Left lung (tissue), 10 donors: ENCODE data around the gene MTG2. TPM values are rescaled to one million over a fixed set of nuclear protein-coding genes. Genes with fewer than 3 reads are reported as not detected.

Experiments
- ATAC-seq: fragments of 200-7000 bp; cut with Tn5 transposase; one replicate; pipeline ENCODE4 v1.9.1; 2020; ENCODE audit warnings: moderate library complexity
- DNase-seq, 4 donors: peaks; one replicate each; pipeline ENCODE4 v3.0.0-alpha.2; 2013 to 2020
- H3K27ac ChIP-seq, 2 donors: fragments of 200-600 bp; sonication (generic) in 1 of 2; one replicate each; pipeline versions ENCODE4 v1.5.0 to v1.8.0; 2020 to 2021
- H3K27me3 ChIP-seq, 2 donors: fragments of 200-600 bp; sonication (generic) in 1 of 2; one replicate each; pipeline versions ENCODE4 v1.5.0 to v1.8.0; 2020 to 2021
- H3K36me3 ChIP-seq, 2 donors: fragments of 200-600 bp; sonication (generic) in 1 of 2; one replicate each; pipeline versions ENCODE4 v1.5.0 to v1.8.0; 2020 to 2021
- H3K4me1 ChIP-seq, 2 donors: fragments of 200-600 bp; one replicate each; pipeline ENCODE4 v1.8.0; 2021
- H3K4me3 ChIP-seq, 2 donors: fragments of 200-600 bp; sonication (generic) in 1 of 2; one replicate each; pipeline versions ENCODE4 v1.5.0 to v1.8.0; 2020 to 2021; ENCODE audit warnings: mild to moderate bottlenecking in 1 of 2
- H3K9me3 ChIP-seq, 2 donors: fragments of 200-600 bp; sonication (generic) in 1 of 2; one replicate each; pipeline versions ENCODE4 v1.5.0 to v1.8.0; 2020 to 2021
- CTCF ChIP-seq, 2 donors: fragments of 200-600 bp; sonication (generic) in 1 of 2; IDR thresholded peaks; one replicate each; pipeline versions ENCODE4 v1.5.0 to v1.8.0; 2021; ENCODE audit warnings: antibody characterized with exemption in 2 of 2
- intact Hi-C, 2 donors: fragments of 100-400 bp; cut with DNase I; formaldehyde crosslinking; loops; one replicate each; pipeline versions ENCODE4 v1.11.2 to v1.14.2; 2022
- polyA plus RNA-seq, 6 donors: library from polyadenylated mRNA; unstranded; fragments of 120-200 nt; gene quantifications; one replicate each; pipeline ENCODE4 v1.2.1, GENCODE V29; 2013; ENCODE audit not compliant: insufficient read length in 6 of 6
- total RNA-seq, 2 donors: library from RNA; stranded (reverse); fragmentation: NEBNext Ultra II Directional; extraction: Animal tissue kit (Norgen Biotek cat#: 25700); gene quantifications; one replicate each; pipeline ENCODE4 v1.2.1, GENCODE V29; 2021
- donor health status: DM: no; HTN: yes; CAD: no.
- donor health status: DM: no; HTN: no; CAD: no.

MTG2 gene
- total and polyA plus RNA-seq, 8 donors: 25.5 to 34.6 (median 31.2) TPM

DNA sequence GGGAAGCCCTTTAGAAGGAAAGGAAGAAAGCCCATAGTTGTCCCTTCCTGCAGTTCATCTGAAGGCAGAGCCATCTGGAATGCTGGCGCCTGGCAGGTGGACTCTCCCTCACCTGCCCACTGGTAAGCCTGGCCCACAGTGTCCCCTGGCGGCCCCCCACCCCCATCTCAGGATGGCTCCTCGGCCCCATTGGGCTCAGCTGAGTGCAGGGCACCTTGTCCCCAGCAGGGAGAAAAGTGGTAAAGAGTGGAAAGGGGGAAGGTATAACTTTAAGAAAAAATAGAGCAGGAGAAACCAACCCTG, 26.6 kb upstream of the MTG2 start:
- H3K27me3 ChIP-seq: no peaks in the 10 kb centered on the region
- peaks cover 0 to 42% of the 10 kb centered on the region in 2 donors for H3K36me3 ChIP-seq
- H3K4me3 ChIP-seq: no peak overlapping the region
- no peak overlapping the region for H3K27ac ChIP-seq
- TF ChIP-seq CTCF (IDR thresholded peaks at IDR 0.05): no peak
- DNase-seq (peak in 1 of 4 donors; percentile 68), ATAC-seq (no peak)
- H3K9me3 ChIP-seq: peaks cover 0 to 4% of the 10 kb centered on the region in 2 donors
- intact Hi-C loops: no loop called here
- H3K4me1 ChIP-seq: peaks cover 0 to 12% of the 10 kb centered on the region in 2 donors

DNA sequence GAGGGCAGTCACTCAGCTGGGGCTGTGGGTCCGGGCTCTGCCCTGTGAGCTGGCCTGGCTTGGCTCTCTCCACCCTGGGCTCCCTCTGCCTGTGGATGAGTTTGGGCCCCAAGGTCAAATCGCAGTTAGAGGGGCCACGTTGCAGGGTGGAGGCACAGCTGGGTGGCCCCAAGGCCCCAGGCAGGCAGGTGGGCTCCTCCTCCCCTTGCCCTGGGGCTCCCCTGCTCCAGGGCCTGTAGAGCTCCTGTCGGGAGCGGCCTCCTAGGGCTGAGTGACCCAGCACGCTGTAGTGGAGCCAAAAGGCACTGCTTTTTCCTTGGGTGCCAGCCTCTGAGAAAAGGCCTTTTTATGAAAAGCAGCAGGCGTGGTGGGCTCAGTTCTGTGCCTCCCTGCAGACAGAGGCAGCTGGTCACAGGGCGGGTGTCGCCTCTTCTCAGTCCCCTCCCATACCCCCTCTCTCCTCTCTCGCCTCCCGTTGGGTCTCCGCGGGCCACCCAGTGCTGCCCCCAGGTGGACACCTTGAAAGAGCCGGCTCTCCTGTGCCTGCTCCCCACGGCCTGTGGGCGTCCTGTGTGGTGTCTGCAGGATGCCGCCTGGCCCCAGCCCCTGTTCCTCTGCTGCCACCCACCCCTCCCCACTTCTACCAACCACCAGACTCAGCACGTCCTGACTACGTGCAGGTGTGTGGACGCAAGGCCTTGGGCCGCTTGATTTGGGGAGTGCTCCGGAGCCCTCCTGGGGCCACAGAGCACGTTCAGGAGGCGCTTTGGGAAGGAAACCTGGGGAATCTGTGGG, 26.0 kb upstream of the MTG2 start:
- Histone ChIP-seq H3K4me3 (no peak overlapping the region), H3K27me3 (no peaks in the 10 kb centered on the region), H3K27ac (no peak overlapping the region), H3K36me3 (peaks cover 0 to 48% of the 10 kb centered on the region in 2 donors), H3K4me1 (peaks cover 0 to 12% of the 10 kb centered on the region in 2 donors), H3K9me3 (peaks cover 0 to 4% of the 10 kb centered on the region in 2 donors)
- ATAC-seq: peak; percentile 85
- peak in 2 of 4 donors; percentile 47 to 91 for DNase-seq
- intact Hi-C loops: no loop called here
- TF ChIP-seq CTCF (IDR thresholded peaks at IDR 0.05): peak; percentile 52 to 70

GRCh38 chr20:62157387-62158087, 25.3 kb upstream of the MTG2 start:
- peaks cover 0 to 4% of the 10 kb centered on the region in 2 donors for H3K9me3 ChIP-seq
- intact Hi-C loops: no loop called here
- ATAC-seq: no peak
- peaks cover 0 to 12% of the 10 kb centered on the region in 2 donors for H3K4me1 ChIP-seq
- TF ChIP-seq CTCF (IDR thresholded peaks at IDR 0.05): no peak
- peak in 1 of 4 donors; percentile 68 for DNase-seq
- no peak overlapping the region for H3K27ac ChIP-seq
- no peak overlapping the region for H3K4me3 ChIP-seq
- H3K36me3 ChIP-seq: peaks cover 0 to 50% of the 10 kb centered on the region in 2 donors
- no peaks in the 10 kb centered on the region for H3K27me3 ChIP-seq

GRCh38 chr20:62158088-62158400, 24.8 kb upstream of the MTG2 start:
- intact Hi-C loops: no loop called here
- Histone ChIP-seq H3K36me3 (peaks cover 0 to 56% of the 10 kb centered on the region in 2 donors), H3K27me3 (no peaks in the 10 kb centered on the region), H3K4me1 (peaks cover 0 to 12% of the 10 kb centered on the region in 2 donors), H3K4me3 (no peak overlapping the region), H3K27ac (no peak overlapping the region), H3K9me3 (peaks cover 0 to 3% of the 10 kb centered on the region in 2 donors)
- ATAC-seq (no peak), DNase-seq (no peak)
- no peak for TF ChIP-seq CTCF (IDR thresholded peaks at IDR 0.05)

DNA sequence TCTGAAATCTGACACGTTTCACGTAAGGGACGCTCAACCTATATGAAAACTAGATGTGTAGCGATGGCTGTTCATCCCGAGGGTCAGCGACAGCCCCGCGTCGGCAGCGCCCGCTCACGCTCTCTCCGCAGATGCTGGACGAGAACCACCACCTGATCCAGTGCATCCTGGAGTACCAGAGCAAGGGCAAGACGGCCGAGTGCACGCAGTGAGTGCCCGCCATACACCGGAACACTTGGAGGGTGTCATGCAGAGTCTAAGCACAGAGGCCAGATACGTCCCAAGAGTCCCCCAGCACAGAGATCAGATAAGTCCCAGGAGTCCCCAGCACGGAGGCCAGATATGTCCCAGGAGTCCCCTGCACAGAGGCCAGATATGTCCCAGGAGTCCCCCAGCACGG, 24.3 kb upstream of the MTG2 start:
- intact Hi-C loops: no loop called here
- ATAC-seq: no peak

More for the DNA sequence above, 24.3 kb upstream of the MTG2 start:
- no peak for TF ChIP-seq CTCF (IDR thresholded peaks at IDR 0.05)
- peaks cover 1 to 60% of the 10 kb centered on the region in 2 donors for H3K36me3 ChIP-seq
- H3K27me3 ChIP-seq: no peaks in the 10 kb centered on the region
- DNase-seq: peak in 1 of 4 donors; percentile 56
- H3K4me3 ChIP-seq: no peak overlapping the region
- H3K4me1 ChIP-seq: peaks cover 0 to 12% of the 10 kb centered on the region in 2 donors
- no peaks in the 10 kb centered on the region for H3K9me3 ChIP-seq
- no peak overlapping the region for H3K27ac ChIP-seq
